Stimulated activated CD4-positive, alpha-beta T cell treated with anti-CD3 and anti-CD28 coated beads, Interleukin-15, amount 100 ng/mL, for 24 hours (primary cell): ENCODE data around the gene GNAI2.

Experiments used
- DNase-seq: peaks from one replicate; pipeline ENCODE4 v3.0.0-alpha.2; 2020

The GNAI2 gene

DNA sequence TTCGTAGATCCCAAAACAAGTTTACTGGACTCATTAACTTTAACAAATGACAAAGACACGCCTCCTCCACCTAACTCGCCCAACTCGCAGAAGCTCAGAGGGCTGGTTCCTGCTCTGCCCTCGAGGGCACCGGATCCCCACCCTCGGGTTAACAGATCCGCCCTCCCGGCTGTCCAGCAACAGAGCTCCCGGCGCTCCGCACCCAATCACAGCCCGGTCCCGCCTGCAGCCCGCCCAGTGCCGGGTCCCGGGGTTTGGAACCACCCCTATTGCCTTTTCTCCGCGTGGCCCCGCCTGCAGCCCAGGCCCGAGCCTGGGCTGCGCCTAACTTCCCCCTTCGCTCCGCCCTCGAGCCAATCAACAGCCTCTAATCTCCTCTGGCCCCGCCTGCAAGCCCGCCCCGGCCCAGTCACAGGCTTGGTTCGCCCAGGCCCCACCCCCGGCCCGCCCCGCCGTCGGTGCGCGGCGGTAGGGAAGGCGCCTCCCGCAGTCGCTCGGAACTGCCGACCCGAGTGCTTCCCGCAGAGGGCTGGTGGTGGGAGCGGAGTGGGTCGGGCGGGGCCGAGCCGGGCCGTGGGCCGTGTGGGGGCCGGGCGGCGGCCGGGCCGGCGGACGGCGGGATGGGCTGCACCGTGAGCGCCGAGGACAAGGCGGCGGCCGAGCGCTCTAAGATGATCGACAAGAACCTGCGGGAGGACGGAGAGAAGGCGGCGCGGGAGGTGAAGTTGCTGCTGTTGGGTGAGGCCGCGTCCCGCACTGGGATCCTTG lies at the start of gene GNAI2:
TSS of gene GNAI2 (plus strand) at position 489 of the 768 bp plus-strand sequence. CDS start at position 621, 132 bp downstream.
- DNase-seq, result peak; percentile 99

GRCh38 chr3:50187750-50188149 lies 48.3 kb upstream of the GNAI2 start:
- DNase-seq, result no peak

GRCh38 chr3:50189274-50189673 lies 46.7 kb upstream of the GNAI2 start:
- peak; percentile 64 for DNase-seq

- DNase-seq, result no peak
Observed at GRCh38 chr3:50189989-50190388, 46.0 kb upstream of the GNAI2 start.

DNA sequence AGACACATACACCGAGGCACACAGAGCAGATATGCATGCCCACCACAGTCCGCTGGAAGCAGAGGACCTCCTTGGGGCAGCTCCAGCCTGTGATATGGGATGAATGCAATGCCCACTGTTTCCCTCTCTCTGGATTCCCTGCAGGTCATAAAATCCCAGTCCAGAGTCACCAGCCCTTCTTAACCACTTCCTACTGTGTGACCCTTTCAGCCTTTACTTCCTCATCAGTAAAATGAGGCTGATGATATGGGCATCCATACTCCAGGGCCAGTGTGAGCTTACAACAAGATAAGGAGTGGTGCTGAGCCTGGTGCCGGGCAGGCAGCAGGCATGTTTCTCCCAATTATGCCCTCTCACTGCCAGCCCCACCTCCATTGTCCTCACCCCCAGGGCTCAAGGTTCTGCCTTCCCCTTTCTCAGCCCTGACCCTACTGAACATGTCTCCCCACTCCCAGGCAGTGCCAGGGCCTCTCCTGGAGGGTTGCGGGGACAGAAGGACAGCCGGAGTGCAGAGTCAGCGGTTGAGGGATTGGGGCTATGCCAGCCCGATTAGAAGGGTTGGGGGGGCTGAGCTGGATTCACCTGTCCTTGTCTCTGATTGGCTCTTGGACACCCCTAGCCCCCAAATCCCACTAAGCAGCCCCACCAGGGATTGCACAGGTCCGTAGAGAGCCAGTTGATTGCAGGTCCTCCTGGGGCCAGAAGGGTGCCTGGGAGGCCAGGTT lies 44.9 kb upstream of the GNAI2 start, which contains the start of gene GNAT1:
TSS of gene GNAT1 (plus strand) at position 675 of the 725 bp plus-strand sequence. CDS start 116 bp downstream, outside the sequence.
- DNase-seq, result no peak

- DNase-seq, result no peak
Observed at GRCh38 chr3:50192124-50192523, 43.9 kb upstream of the GNAI2 start.

- DNase-seq, result peak; percentile 87
Observed at GRCh38 chr3:50192689-50193141, 43.3 kb upstream of the GNAI2 start.

DNA sequence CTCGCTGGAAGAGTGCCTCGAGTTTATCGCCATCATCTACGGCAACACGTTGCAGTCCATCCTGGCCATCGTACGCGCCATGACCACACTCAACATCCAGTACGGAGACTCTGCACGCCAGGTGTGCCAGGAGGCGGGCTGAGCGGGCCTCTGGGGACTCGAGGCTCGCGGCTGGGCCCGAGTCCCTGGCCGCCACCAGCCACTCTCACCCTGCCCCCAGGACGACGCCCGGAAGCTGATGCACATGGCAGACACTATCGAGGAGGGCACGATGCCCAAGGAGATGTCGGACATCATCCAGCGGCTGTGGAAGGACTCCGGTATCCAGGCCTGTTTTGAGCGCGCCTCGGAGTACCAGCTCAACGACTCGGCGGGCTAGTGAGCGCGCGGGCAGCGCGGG lies 42.7 kb upstream of the GNAI2 start:
- DNase-seq, result no peak

- no peak for DNase-seq
Observed at GRCh38 chr3:50193746-50194127, 42.3 kb upstream of the GNAI2 start.

GRCh38 chr3:50194128-50194902 lies 41.7 kb upstream of the GNAI2 start:
- DNase-seq, result peak; percentile 86

DNA sequence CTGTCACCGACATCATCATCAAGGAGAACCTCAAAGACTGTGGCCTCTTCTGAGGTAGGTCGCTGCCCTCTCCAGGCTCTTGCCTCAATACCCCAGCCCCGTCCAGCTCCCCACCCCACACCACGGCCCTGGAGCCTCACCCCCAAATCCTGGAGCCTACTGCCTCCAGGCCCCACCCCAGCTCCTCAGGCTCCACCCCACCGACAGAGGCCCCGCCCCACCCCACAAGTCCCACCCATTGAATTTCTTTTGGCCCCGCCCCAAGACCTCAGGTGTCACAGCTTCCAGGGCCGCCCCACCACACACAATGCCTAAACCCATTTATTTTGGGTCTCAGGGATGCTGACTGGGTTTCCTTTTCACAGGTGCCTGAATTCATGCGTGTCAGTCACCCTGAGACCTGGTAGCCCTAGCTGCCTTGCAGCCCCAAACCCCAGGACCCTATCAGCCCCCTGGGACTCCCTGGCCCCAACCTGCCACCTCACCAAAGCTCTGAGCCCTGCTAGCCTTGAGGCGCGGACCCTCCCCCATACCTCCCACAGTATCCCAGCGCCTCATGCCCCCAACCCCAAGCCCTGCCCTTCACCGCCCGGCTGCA lies 41.0 kb upstream of the GNAI2 start:
- DNase-seq, result no peak

DNA sequence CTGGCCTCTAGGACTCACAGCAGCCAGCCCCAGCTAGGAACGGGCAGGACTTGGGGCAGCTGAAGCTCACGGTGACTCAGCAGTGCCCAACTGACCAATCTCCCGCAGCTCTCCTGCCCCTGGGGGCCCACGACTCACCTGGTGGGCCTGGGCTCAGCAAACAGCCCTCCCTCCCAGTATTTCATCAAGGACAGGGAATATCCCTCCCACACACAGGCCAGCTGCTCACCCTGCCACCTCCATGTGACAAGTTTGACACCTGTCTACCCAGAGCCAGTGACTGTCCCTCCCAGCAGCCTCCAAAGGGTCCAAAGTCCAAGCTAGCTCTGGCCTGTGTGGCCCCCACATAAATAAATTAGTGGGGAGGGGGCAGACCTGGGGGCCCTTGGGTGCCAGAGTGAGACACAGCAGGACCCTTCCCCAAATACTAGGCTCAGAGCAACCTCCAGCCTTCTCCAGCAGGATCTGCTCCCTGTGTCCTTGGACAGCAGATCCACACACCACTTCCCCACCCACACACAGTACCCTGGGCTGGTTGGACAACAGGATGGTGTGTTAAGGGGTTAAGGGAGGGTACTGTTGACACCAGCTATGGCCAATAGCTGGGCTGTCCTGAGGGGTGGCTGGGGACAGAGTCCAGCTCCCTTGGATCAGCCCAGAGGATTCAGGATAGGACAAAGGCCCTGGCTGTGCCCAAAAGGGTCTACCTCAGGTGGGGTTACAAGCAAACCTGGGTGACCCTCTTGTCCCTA lies 40.3 kb upstream of the GNAI2 start:
- no peak for DNase-seq

DNA sequence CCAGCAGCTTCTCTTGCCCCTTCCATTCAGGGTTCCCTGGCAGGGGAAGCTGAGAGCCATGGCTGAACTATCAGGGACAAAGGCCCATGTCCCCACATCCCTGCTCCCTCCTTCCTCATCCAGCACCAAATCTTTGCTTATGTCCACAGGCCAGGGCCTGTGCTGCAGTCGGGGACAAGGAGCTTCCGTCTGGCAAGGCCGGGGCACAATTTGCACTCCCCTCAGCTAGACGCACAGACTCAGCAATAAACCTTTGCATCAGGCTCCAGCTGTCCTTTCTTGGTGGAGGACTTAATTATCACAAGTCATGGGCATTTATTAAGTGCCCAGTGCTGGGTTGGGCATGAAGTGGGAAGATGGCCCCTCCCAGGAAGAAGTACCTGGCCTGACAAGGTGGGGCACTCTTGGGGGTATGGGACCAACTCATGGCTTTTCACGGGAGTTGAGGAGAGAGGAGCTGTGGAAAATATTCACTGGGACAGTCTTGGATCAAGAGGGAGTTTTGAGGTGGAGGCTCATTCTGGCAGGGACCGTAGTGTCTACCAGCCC lies 39.7 kb upstream of the GNAI2 start:
- DNase-seq, result no peak

GRCh38 chr3:50201573-50202315 lies 34.3 kb upstream of the GNAI2 start:
- DNase-seq, result no peak

DNA sequence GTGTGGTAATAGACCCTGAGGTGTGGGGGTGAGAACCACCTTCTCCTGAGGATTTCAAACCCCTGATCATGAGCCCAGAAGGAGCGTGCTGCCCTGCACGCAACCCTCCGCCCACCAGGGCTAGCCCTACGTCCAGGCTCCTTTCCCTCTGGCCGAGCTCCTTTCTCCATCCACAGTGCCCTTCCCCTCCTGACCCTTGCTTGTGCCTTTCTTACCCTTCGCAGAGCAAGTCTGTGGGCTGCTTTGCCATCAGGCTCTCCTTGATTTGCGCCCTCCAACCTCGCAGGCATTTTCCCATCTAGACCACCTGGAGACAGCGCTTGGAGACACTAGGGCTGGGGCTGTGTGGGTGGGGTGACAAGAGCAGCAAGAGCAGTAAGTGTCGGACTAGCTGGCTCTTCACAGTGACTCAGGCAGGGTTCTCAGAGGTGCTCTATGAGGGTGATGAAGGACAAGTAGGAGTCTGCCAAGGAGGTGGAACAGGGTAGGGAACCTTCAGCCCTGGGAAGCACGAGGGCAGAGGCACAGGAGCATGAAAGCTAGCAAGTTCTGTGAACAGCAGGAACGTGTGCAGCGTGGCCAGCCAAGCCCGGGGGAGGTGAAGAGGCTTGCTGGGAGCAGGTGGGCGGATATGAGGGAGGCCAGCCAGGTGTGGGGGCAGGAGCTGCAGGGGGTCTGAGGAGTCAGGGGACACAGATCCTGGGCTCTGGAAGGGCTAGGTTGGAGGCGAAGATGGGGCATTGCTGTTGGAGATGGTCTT lies 33.5 kb upstream of the GNAI2 start:
- DNase-seq, result no peak

DNA sequence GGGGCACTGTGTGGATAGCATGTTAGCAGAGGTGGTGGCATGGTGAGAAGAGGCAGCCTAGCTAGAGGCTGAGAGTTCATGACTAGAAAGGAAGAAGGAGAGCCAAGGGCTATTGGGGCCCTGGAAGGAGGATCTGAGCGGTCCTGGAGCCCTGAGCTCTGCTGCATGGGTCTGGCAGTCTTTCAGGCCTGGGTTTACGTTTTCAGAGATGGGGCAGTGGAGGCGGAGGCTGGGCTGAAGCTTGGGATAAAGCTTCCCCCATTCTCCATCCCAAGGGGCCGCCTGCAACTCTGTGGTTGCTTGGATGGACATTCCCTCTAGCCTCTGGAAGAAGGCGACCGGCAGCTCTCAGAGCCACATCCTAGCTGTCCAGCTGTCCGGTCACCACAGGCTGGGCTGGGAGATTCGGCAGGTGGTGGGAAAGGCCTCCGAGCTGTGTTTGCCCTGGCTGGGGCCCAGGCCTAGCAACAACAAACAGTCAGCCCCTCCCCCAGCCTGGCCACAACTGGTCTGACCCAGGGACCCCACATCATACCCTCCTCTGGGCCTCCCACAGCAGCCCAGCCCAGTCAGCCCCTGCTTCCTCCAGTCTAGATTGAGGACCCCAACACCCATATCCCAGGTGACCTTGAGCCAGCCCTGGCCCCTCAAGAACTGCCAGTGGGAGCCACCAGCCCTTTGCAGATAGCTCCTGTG lies 32.7 kb upstream of the GNAI2 start:
- DNase-seq, result no peak

- DNase-seq, result no peak
Observed at GRCh38 chr3:50203809-50204803, 31.9 kb upstream of the GNAI2 start.

DNA sequence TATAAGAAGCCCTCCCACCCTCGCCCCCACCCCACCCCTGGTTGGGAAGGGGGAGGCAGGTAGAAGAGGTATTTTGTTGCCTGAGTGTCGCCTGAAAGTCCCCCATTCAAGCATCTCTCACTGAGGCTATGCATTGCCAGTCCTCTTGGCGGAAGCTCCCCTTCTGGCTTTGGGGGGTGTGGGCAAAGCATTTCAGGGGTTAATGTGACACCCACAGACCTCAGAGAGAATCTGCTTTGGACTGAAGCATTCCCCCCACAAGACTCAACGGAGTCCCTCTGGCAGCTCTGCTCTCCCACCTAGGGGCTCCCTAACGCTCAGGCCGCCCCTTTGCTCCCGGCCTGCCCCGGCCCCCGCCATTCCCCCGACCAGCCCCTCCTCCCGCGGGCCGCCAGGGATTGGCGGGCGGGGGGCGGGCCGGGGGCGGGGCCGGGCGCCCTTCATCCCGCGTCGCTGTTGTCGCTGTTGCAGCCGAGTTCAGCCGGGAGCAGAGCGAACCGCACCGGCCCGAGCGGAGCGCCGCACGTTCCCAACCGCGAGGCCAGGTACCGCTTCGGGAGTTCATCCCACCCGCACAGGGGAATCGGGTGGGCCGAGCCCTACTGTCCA lies 31.1 kb upstream of the GNAI2 start, which contains the start of gene SLC38A3:
TSS of gene SLC38A3 (plus strand) at position 468 of the 609 bp plus-strand sequence. CDS start 8,929 bp downstream, outside the sequence.
- peak; percentile 41 for DNase-seq
